Epidermal melanocyte (primary cell): ENCODE measurements around the gene DYNLT5.
"Not testable (repeated sequence)": the region's sequence is repeated elsewhere in the genome, so short reads cannot be mapped to it uniquely, and the experiment has no call there.

Experiments used
- DNase-seq: peaks from one replicate; pipeline ENCODE4 v3.0.0; 2011; ENCODE audit warnings: low spot score; ENCODE audit not compliant: insufficient read length

The DYNLT5 gene

DNA sequence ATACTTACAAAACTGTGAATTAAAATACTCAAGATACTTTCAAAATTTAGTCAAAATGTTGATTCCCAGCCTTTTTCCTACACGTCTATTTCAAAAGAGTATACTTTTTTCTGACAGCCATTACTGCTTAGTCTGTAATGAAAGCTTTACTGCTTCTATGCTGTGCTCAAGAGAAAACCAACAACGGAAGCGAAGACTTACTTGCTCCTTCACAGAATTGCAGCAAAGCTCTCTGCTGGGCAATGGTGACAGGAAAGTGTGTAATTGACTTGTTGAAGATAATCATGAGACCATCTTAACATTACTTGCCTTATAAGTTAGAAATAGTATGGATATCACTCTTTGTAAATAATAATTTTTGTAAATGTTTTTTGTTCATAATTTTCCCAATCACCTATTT, 1.7 kb upstream of the DYNLT5 start:
- no peak for DNase-seq

DNA sequence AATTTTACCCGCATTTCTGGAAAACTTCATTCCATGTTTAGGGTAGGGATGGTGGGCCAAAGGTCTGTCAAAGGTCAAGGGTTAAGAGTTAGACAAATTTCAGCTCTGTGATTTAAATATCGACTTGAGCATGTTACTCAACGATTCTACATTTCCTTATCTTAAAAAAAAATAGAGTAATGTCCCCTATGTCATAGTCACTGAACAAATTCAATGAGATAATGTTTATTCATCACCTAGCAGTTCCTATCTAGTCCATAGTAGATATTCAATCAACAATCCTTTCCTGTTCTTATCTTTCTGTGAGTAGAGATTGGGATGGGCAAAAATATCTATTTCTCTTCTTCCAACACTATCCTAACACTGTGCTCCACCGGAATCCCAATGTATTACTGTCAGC, 1.1 kb upstream of the DYNLT5 start:
- no peak for DNase-seq

DNA sequence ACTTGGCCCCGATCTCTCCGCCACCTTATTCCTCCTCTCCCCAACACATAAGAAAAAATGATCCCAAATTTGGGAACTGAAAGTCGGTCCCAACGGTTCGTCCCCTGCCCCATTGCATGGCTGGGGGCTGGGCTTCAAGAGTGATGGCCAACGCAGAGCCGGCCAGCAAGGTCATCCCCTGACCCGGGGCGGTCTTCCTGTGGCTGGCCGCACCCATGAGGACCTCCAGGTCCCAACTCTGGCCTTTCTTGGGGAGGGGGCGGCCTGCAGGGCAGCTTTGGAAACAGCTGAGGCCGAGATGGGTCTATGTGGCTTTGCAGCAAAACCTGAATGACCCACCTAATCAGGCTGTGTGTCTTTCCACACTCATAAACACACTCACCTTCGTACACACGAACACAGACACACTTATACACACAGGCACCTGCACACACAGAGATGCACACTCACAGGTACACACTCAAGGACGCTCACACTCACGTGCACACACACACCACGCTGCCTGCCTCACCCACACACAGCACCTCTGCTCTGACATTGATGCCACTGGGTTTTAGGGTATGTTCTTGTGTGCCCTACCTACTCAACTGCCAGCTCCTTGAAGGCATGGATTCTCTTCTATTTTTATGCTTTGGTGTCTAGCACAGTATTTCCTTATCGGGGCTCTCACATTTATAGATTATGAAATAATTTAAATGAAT, 562 bp downstream of the DYNLT5 start:
- DNase-seq = no peak

DNA sequence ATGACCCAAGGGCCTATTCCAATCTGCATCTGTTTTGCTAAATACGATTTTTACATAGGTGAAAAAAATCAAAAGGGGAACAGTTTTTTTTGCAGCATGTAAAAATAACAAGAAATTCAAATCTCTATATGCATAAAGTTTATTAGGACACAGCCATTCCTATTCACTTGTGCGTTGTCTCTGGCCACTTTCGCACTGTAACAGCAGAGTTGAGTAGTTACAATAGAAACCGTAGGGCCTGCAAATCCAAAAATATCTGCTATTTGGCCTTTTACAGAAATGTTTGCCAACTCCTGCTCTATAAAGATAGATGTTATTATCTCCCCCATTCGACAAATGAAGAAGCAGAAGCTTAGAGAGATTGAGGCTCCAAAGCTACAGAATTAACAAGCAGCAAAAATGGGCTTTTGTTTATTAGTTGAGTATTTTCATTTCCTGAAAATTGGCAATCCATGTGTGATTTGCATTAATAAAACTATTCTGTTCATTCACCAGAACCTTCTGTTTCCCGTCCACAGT, 5.5 kb downstream of the DYNLT5 start:
- DNase-seq = no peak

DNA sequence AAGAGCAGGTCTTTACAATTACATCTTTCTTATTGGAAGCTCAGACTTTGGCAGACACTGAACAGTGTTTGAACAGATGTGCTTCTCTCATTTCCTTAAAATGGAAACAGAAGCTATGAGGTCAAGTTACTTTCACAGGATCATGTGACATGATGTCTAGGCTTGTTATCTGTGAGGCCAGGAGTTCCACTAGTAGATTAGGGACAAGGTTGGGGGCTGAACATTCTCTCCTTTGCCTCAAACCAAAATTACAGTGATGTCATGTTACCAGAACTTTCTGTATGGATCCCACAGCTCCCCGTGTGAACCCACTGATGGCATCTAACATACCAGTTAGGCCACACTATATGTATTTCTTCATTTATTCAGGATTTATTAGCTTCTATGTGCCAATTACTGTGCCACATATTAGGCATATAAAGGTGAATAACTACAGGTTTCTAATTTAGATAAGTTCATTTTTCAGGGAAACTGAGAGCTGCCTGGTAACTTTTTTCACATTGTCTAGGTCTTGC, 6.0 kb downstream of the DYNLT5 start:
- no peak for DNase-seq

DNA sequence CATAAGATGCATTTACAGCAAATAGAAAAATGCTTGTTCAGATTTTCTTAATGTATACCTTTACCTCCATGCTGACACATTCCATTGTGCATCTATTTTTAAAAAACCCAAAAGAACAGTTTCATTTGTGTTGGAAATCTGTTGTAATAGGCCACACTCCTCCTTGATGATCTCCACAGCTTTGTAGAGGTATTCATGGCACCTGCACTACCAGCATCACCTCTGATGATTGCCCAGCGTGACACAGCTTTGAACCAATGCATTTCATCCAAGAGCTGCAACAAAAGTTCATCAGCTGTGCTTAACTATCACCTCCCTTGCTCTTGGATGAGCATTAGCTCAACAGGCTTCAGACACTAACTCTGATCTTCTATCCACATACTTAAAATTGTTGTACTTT, 8.2 kb downstream of the DYNLT5 start:
- no peak for DNase-seq

DNA sequence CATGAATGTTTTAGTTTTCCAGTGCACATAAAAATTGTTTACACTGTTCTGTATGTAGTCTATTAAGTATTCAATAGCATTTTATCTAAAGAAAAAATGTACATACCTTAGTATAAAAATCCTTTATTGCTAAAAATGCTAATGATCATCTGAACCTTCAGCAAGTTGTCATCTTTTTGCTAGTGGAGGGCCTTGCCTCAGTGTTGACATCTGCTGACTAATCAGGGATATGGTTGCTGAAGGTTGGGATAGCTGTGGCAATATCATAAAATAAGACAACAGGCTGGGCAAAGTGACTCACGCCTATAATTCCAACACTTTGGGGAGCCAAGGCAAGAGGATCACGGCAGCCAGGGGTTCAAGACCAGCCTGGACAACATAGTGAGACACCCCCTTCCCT, 9.0 kb downstream of the DYNLT5 start:
- no peak for DNase-seq

DNA sequence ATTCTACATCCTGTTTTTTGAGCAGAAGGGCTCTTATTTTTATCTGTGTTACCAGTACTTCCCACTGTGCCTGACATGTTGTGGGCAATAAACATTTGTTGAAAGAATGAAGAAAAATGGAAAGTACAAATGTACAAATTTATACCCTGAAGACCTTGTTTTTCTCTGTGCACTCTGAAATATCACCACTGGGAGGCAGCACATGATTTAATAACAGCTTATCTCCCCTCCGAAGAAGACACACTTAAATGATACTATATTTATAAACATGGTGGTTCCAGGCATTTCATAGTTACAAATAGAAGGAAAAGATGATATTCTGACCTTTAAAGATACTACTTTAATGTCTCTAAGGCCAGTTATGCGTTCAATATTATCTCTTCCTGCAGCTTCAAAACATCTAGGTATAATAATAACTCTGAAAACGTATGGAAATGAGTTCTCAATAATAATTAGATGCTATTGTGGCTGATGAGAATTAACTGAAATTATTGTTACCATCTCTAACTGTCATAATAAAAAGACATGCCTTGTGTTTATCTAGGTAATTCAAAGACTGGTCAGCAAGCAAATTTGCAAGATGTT, 12.8 kb downstream of the DYNLT5 start:
- DNase-seq = peak; percentile 41

DNA sequence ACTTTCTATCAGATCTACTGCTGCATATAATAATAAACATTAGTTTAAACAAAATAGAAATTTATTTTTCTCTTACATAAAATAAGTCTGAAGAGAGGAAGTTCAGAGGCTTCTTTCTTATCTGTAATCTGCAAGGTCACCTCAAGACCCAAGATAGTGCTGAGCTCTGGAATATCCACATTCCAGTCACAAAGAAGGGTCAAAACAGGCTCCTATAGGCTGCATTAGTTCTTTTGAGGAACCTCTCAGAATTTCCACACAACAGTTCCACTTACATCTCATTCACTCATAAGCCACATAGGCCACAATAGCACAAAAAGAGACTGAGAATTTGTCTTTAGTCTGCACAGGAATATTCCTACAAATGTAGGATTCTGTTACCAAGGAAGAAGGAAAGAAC, 15.4 kb downstream of the DYNLT5 start:
- no peak for DNase-seq

DNA sequence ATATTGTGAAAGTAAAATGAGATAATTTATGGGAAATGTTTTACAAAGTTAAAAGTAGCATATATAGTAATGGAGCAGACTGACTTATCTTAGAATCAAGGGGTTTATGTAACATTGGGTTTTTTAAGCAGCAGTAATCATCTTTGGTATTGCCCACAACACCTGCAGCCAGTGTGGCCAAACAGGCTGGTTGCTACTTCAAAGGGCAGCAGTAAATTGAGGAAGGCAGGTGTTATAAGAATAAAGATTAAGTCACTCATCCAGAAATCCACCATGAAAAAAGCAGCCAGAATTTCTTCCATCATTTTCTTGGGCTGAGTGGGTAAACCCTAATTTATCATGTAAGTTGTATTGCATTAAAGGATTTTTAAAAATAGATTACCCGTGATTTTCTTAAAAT, 16.7 kb downstream of the DYNLT5 start:
- no peak for DNase-seq

DNA sequence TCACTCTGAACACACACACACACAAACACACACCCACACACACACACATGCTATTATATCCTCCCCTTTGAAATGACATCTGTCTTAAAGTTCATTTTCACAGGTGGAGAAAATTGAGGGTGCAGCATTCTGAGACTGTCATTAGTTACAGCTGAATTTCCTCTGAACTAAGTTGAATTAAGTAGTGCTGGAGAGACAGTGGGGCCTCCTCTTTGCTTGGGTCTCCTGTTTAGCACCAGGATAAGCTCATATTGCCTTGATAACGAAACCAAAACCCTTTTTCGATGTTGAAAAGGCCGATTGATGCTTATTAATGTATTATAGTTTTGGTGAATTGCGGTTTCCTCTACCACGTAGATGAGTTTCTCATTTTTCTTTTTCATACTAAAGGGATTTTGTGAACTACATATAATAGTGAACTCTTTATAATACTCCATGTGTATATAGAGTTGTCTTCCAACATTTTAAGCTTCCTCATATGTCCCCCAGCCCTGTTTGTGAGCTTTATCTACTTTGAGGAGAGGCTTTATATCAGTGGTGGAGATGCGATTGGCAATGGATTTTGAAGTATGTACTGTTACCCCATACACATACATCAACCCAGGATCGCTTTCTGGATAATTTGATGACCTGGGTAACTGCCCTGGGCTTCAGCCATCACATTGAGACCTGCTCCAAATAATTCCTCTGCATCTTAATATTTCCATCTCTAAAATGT, 17.4 kb downstream of the DYNLT5 start:
- no peak for DNase-seq

DNA sequence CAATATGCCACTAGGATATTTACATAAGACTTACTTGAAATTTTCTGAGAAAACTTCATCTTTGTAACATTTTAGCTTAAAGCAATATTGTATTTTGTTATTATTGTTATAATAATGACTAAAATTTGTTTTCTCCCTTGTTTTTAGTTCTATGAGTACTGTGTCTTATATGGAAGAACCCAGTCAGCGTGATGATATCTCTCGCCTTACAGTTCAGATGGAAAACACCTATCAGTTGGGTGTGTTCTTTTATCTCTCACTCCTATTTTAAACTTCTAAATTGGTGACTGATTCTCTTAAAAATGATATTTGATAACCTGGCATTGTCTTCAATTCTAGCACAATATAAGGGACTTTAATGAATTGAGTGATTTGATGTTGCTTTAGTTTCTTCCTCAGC, 18.0 kb downstream of the DYNLT5 start:
- DNase-seq = no peak

DNA sequence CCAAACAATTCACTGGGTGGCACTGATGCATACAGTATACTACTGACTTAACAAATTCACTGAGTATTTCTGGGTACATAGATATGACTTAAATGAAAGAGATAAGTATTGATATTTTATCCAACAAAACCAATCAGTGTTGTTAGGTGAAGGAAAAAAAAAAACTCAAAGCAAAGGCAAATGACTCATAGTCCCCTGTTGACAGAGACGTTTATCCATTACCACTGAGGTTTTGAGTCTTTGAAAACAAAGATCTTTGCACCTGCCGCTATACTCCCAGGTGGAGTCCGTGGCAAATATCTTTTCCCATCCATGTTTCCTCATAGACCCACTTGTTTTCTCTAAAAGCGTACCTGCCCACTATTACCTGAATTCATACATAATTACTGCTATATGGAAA, 18.4 kb downstream of the DYNLT5 start:
- DNase-seq = no peak

DNA sequence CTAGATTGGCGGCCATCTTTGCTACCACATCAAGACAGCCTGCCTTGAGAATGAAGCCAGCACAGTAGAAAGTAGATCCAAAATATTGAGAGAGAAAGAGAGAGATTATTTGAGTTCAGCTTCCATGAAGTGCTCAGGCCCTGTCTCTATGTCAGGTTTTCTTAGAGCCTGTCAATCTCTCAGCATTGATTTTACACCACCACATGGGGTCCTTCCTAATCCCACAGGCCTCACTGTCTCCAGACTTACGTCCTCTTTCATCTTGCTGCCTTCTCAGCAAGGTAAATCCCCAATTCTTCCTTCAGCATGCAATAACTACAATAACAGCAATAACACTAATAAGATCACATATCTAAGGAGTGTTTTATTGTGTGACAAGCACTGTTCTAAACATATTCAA, 21.0 kb downstream of the DYNLT5 start:
- DNase-seq = no peak

DNA sequence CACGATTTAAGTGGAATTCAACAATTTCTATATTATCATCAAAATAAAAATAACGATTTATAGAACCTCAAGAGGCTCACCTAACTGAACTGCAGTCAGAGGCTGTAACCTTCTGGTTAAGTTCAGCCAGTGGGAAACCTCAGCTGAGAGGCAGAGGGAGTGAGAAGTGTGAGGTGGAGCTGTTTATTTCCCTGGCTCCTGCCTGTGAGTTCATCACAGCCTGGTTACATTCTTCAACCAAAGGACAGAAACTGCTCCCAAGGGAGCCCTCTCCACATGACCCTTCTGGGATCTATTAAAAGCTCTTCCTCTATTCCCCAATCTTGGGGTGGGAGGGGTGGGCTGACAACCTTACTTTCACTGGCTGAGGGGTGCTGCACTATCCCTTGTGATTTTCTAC, 22.2 kb downstream of the DYNLT5 start:
- DNase-seq = no peak

DNA sequence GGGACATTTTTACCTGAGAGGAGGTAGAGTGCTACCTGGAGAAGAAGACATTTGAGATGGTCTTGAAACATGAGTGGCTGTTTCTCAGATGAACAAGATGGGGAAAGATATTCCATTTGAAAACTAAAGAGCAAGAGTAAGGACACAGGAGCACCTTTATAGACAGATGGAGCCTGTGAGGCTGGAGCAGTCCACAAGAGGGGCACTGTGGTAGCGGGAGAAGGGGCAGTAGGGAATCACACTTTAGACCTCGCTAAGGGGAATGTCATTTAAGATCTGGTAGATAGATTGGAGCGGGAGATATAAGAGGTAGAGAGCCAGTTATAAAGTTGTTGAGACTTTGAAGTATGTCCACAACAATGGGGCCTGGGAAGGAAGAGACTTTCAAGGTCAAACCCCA, 23.4 kb downstream of the DYNLT5 start:
- no peak for DNase-seq

DNA sequence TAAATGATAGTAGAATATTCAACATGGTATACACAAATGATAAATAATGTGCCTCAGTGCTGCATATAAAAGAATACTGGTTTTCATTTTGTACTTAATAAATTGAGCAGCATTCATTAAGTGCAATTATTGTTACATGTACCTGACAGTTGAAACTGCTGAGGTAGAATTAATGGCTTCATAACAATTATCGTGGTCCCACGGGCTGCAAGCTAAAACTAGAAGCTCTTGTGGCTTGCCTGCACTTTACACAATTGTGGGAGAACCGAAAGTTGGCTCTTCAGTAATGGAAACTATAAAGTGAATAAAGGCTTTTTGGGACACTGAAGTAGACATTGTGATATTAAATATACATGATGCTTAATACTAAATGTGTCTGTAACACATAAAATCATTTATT, 25.6 kb downstream of the DYNLT5 start:
- DNase-seq = no peak

DNA sequence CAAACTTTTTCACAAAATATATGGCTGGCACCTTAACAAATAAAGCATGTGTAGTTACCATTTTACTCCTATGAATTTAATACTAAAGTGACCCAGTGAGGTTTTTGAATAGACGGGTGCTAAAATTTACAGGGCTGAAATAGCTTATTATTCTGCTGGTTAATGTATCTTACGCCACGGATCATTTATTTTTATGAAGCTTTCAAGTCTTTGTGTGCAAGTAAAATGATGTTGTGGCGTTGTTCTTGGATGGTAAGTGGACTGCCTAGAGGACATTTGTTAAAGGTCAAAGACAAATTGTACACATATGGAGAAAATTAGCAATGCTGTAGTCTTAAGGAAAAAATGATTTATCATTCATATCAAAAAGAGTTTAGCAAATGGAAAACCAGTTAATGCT, 26.0 kb downstream of the DYNLT5 start:
- no peak for DNase-seq

DNA sequence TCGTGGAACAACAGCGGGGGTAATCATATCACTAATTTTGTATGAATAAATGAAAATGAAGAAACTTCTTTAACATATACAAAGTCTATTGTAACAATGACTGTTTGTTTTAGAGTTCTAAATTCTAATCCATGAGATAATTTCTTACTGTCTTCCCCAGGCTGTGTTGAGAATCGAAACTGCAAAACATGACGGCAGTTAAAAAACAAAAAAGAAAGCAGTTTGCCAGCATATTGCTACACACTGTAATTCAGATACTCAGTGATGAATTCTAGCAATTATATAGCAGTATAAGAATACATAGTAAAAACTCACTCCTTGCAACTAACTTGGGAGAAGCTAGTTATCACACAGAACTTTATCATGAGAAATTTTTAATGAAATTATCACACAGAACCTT, 26.7 kb downstream of the DYNLT5 start:
- DNase-seq = no peak

DNA sequence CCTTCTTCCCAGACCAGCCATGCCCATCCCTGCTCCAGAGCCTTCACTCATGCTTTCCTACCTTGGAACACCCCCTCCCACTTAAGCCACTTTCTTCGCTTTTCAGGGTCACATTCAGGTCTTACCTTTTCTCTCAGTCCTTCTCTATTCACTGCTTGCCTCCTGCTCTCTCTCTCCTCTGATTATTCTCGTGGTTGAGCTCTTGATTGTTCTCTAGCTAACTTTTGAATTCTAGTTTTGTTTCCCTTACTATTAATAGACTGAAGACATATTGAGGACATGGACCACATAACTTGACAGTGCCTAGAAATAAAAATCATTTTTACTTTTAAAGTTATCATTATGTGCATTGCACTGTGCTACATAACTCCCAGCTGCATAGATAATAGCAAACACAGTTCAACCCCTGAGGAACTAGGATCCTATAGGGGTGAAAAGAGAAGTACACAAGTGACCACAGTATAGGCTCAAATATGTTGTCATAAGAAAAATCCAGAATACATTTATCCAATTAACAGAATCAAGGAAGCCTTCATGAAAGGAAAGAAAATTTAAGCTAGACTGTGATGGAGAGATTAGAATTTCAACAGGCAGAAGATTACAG, 27.3 kb downstream of the DYNLT5 start:
- no peak for DNase-seq

DNA sequence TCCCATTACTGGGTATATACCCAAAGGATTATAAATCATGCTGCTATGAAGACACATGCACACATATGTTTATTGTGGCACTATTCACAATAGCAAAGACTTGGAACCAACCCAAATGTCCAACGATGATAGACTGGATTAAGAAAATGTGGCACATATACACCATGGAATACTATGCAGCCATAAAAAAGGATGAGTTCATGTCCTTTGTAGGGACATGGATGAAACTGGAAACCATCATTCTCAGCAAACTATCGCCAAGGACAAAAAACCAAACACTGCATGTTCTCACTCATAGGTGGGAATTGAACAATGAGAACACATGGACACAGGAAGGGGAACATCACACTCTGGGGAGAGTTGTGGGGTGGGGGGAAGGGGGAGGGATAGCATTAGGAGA, 33.5 kb downstream of the DYNLT5 start:
- DNase-seq = not testable (repeated sequence)

DNA sequence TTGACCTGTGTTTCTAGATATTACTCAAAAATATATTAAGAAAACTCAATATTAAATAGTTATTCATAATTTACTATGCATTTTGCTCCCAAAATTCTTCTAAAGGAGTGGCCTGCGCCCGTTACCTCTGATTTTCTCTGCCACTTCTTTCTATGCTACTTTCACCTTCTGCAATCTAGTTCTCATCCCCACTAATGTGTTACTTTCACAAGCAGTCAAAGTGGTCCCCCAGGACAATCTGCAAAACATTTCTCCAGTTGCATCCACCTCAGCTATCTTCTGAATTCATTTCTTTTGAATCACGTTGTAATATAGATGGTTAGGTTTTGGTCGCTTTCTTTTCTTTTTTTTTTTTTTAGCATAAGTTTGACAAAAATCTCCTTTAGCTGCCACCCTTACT, 35.4 kb downstream of the DYNLT5 start:
- no peak for DNase-seq
